ENCODE measurements around the gene AMELX.

AMELX gene

GRCh38 chrX:11290416-11291102, 2.7 kb upstream of the AMELX start:
- no peak overlapping the region for H3K4me3 ChIP-seq (ENCODE audit: low read depth, low read length)

GRCh38 chrX:11296051-11296450, 2.8 kb downstream of the AMELX start:
- no peak for TF ChIP-seq CTCF (IDR thresholded peaks at IDR 0.05; ENCODE audit: low read depth, low read length, missing control alignments)
- no peak overlapping the region for H3K4me3 ChIP-seq (ENCODE audit: low read depth, low read length)
- in situ Hi-C loops (cut with HindIII; ENCODE audit: low sequenced_read_pairs), result no loop called here
- no peak for DNase-seq (ENCODE audit: low read depth)

More at GRCh38 chrX:11290416-11291102, 2.7 kb upstream of the AMELX start:
- no peak for DNase-seq (ENCODE audit: low read depth)
- TF ChIP-seq CTCF (IDR thresholded peaks at IDR 0.05; ENCODE audit: low read depth, low read length, missing control alignments), result no peak
- in situ Hi-C loops (cut with HindIII; ENCODE audit: low sequenced_read_pairs), result no loop called here

GRCh38 chrX:11298600-11298999, 5.4 kb downstream of the AMELX start:
- DNase-seq (ENCODE audit: low read depth), result no peak
- H3K4me3 ChIP-seq (ENCODE audit: low read depth, low read length), result no peak overlapping the region
- in situ Hi-C loops (cut with HindIII; ENCODE audit: low sequenced_read_pairs), result no loop called here
- no peak for TF ChIP-seq CTCF (IDR thresholded peaks at IDR 0.05; ENCODE audit: low read depth, low read length, missing control alignments)

GRCh38 chrX:11304829-11305228, 11.6 kb downstream of the AMELX start:
- no peak for TF ChIP-seq CTCF (IDR thresholded peaks at IDR 0.05; ENCODE audit: low read depth, low read length, missing control alignments)
- H3K4me3 ChIP-seq (ENCODE audit: low read depth, low read length), result no peak overlapping the region
- in situ Hi-C loops (cut with HindIII; ENCODE audit: low sequenced_read_pairs), result no loop called here
- DNase-seq (ENCODE audit: low read depth), result no peak

- in situ Hi-C loops (cut with HindIII; ENCODE audit: low sequenced_read_pairs), result no loop called here
Observed at GRCh38 chrX:11305641-11306040, 12.4 kb downstream of the AMELX start.

GRCh38 chrX:11309220-11309619, 16.0 kb downstream of the AMELX start:
- DNase-seq (ENCODE audit: low read depth), result no peak
- in situ Hi-C loops (cut with HindIII; ENCODE audit: low sequenced_read_pairs), result no loop called here
- TF ChIP-seq CTCF (IDR thresholded peaks at IDR 0.05; ENCODE audit: low read depth, low read length, missing control alignments), result no peak
- H3K4me3 ChIP-seq (ENCODE audit: low read depth, low read length), result no peak overlapping the region

More at GRCh38 chrX:11305641-11306040, 12.4 kb downstream of the AMELX start:
- H3K4me3 ChIP-seq (ENCODE audit: low read depth, low read length), result no peak overlapping the region
- TF ChIP-seq CTCF (IDR thresholded peaks at IDR 0.05; ENCODE audit: low read depth, low read length, missing control alignments), result no peak
- DNase-seq (ENCODE audit: low read depth), result no peak
